Measurements from ENCODE around the gene GREM2.

- TF ChIP-seq, protein P1, sequence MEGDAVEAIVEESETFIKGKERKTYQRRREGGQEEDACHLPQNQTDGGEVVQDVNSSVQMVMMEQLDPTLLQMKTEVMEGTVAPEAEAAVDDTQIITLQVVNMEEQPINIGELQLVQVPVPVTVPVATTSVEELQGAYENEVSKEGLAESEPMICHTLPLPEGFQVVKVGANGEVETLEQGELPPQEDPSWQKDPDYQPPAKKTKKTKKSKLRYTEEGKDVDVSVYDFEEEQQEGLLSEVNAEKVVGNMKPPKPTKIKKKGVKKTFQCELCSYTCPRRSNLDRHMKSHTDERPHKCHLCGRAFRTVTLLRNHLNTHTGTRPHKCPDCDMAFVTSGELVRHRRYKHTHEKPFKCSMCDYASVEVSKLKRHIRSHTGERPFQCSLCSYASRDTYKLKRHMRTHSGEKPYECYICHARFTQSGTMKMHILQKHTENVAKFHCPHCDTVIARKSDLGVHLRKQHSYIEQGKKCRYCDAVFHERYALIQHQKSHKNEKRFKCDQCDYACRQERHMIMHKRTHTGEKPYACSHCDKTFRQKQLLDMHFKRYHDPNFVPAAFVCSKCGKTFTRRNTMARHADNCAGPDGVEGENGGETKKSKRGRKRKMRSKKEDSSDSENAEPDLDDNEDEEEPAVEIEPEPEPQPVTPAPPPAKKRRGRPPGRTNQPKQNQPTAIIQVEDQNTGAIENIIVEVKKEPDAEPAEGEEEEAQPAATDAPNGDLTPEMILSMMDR (conservative IDR thresholded peaks at IDR 0.05; ENCODE audit: low read depth, low read length) = no peak
- no peak for TF ChIP-seq EZH2 (IDR thresholded peaks at IDR 0.05; ENCODE audit: low read length, unreplicated experiment)
Observed at GRCh38 chr1:240497908-240498307, 114.0 kb downstream of the GREM2 start.
